Motor neuron (in vitro differentiated cells): ENCODE results near the gene CRTAP. TPM values are rescaled to one million over a fixed set of nuclear protein-coding genes. Genes with fewer than 3 reads are reported as not detected.

Experiments
- ATAC-seq, 8 experiments: fragments of 200-7000 bp; cut with Tn5 transposase; replicated peaks in 6 of 8; 2 replicates each; pipeline ENCODE4 v1.8.0; 2021; ENCODE audit warnings: mild to moderate bottlenecking in 8 of 8, moderate library complexity in 8 of 8
- H3K27ac ChIP-seq, 2 donors: fragments of 250-450 bp; sonication (Bioruptor Pico); 2 replicates each; pipeline ENCODE4 v1.9.0; 2021; ENCODE audit warnings: antibody characterized with exemption in 2 of 2, mild to moderate bottlenecking in 2 of 2, moderate library complexity in 1 of 2
- H3K4me1 ChIP-seq, 2 donors: fragments of 250-450 bp; sonication (Bioruptor Pico); replicated peaks in 1 of 2; 2 replicates each; pipeline ENCODE4 v1.6.1; 2021; ENCODE audit warnings: antibody characterized with exemption in 2 of 2, mild to moderate bottlenecking in 2 of 2, moderate library complexity in 1 of 2
- H3K4me3 ChIP-seq, 5 donors: fragments of 250-450 bp; sonication (Bioruptor Pico); 2 replicates each; pipeline ENCODE4 v1.9.0; 2021; ENCODE audit warnings: antibody characterized with exemption in 5 of 5, mild to moderate bottlenecking in 5 of 5, moderate library complexity in 4 of 5
- WGBS, 10 experiments: fragments of 450-650 bp; shearing (Covaris generic); methylation state at CpG; one replicate each; pipeline ENCODE4 v1.0.0; 2022; 5-methylcytosine and 5-hydroxymethylcytosine counted together
- in situ Hi-C, 9 experiments: fragments of 400-800 bp; cut with MboI; loops; one replicate each; pipeline ENCODE4 v1.15.0; 2021; ENCODE audit warnings: low sequenced_read_pairs in 9 of 9, low pct_unique_long_range_greater_than_20kb in 2 of 9; ENCODE audit not compliant: unreplicated experiment in 9 of 9
- total RNA-seq, 8 experiments: library from RNA; unstranded; fragments of 300-600 nt; gene quantifications; 2 replicates each; pipeline versions ENCODE4 v1.2.3 to v1.2.4, GENCODE V29; 2022

Gene CRTAP
- total RNA-seq, 8 experiments from 2014 or later: 14.2 to 197 (median 36.2) TPM

GRCh38 chr3:33088691-33089090 is 25.1 kb upstream of the CRTAP start:
- in situ Hi-C loops: no loop called here
- Histone ChIP-seq H3K27ac (no peak overlapping the region), H3K4me1 (peaks cover 0 to 6% of the 10 kb centered on the region in 2 donors), H3K4me3 (no peak overlapping the region)
- no peak for ATAC-seq

- WGBS, 10 experiments: 90 to 100% (median 98%) methylated on average over 1 to 3 of the region's 3 CpGs
- in situ Hi-C loops: no loop called here
- Histone ChIP-seq H3K4me3 (no peak overlapping the region), H3K4me1 (peaks cover 0 to 6% of the 10 kb centered on the region in 2 donors), H3K27ac (no peak overlapping the region)
- no peak for ATAC-seq
These were observed 24.3 kb upstream of the CRTAP start for GRCh38 chr3:33089515-33089914.

DNA sequence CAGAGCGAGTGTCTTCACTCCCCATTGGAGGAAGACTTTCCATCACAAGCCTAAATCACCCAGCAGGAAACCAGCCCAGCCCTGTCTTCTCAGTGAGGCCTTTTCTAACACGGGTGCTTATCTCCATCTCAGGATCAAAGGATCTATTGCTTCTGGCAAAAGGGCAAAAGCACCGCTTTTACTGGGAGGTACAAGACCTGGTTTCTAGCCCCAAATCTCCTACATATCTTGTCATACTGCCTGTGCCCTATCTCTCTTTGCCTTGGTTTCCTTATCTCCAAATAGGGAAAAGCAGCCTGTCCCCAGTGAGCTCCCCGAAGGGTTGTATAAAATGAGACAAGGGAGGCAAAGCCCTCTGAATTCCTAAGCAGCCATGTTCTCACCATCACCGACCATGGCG is 22.1 kb upstream of the CRTAP start:
- Histone ChIP-seq H3K4me1 (peaks cover 0 to 7% of the 10 kb centered on the region in 2 donors), H3K27ac (no peak overlapping the region), H3K4me3 (no peak overlapping the region)
- in situ Hi-C loops: no loop called here
- 40 to 100% (median 92%) methylated on average over 1 to 4 of the region's 6 CpGs; no CpG with 5 or more reads in 1 of the 10 experiments for WGBS, 10 experiments
- ATAC-seq: no peak

GRCh38 chr3:33092496-33093254 is 21.1 kb upstream of the CRTAP start:
- in situ Hi-C loops: no loop called here
- WGBS, 10 experiments: 80 to 100% (median 95%) methylated on average over 1 to 4 of the region's 9 CpGs; no CpG with 5 or more reads in 3 of the 10 experiments

DNA sequence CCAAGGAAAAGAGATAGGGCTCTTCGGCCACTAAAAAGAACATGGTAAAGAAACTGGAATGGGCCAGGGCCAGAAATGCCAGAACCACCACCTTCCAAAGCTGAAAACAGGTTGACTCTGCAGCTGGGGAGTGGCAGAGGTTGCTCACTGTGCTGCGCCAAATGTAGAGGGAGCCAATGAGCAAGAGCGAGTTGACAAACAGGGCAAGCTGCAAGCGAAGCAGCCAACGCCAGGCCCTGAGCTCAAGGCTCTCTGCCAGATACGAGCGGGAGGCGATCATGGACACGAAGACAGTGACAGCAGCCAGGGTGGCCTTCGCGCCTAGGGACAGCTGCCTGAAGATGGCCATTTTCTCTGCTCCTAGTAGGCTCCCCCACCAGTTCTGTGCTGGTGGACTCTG is 20.0 kb upstream of the CRTAP start:
- WGBS, 10 experiments: 60 to 100% (median 99%) methylated on average over 1 to 6 of the region's 11 CpGs; no CpG with 5 or more reads in 2 of the 10 experiments
- no peak for ATAC-seq
- Histone ChIP-seq H3K4me3 (no peak overlapping the region), H3K4me1 (peaks cover 0 to 7% of the 10 kb centered on the region in 2 donors), H3K27ac (no peak overlapping the region)
- in situ Hi-C loops: no loop called here

More at GRCh38 chr3:33092496-33093254, 21.1 kb upstream of the CRTAP start:
- Histone ChIP-seq H3K27ac (no peak overlapping the region), H3K4me3 (no peak overlapping the region), H3K4me1 (peaks cover 0 to 7% of the 10 kb centered on the region in 2 donors)
- no peak for ATAC-seq

DNA sequence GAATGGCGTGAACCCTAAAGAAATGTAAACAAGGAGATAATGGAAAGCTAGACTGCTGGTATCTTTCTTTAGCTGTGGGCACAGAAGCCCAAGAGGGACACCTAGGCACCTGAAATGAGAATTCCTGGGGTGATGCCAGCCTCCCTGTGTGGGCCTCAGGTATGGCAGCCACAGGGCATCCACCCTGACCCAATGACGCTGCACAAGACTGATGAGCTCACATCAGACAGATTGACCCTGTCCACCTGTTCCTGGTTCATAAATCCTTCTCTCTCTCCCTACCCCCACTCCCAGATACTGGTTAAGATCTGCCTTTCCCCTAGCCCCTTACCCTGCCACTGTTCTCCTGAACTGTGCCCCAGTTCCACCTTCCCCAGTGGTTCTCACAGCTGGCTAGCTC is 18.4 kb upstream of the CRTAP start:
- no peak for ATAC-seq
- 80 to 100% (median 100%) methylated on average over 1 of the region's 2 CpGs; no CpG with 5 or more reads in 3 of the 10 experiments for WGBS, 10 experiments
- Histone ChIP-seq H3K4me3 (peak overlapping the region; percentile 75 to 99 (median 92)), H3K4me1 (peaks cover 0 to 7% of the 10 kb centered on the region in 2 donors), H3K27ac (no peak overlapping the region)
- in situ Hi-C loops: no loop called here

- in situ Hi-C loops: no loop called here
- WGBS, 10 experiments: 0 to 20% (median 5%) methylated on average over 1 to 8 of the region's 51 CpGs; no CpG with 5 or more reads in 5 of the 10 experiments
- ATAC-seq: peak; percentile 43 to 70 (median 49)
- H3K4me1 ChIP-seq: peaks cover 0 to 7% of the 10 kb centered on the region in 2 donors
- peak overlapping the region; percentile 84 to 91 for H3K27ac ChIP-seq
- peak overlapping the region; percentile 75 to 99 (median 92) for H3K4me3 ChIP-seq
These were observed 17.5 kb upstream of the CRTAP start for GRCh38 chr3:33096093-33096868.

GRCh38 chr3:33099109-33099645 is 14.6 kb upstream of the CRTAP start:
- peaks cover 0 to 7% of the 10 kb centered on the region in 2 donors for H3K4me1 ChIP-seq
- 53 to 91% (median 84%) methylated on average over 1 to 3 of the region's 3 CpGs for WGBS, 10 experiments
- in situ Hi-C loops: no loop called here
- H3K4me3 ChIP-seq: no peak overlapping the region
- no peak overlapping the region for H3K27ac ChIP-seq
- no peak for ATAC-seq

DNA sequence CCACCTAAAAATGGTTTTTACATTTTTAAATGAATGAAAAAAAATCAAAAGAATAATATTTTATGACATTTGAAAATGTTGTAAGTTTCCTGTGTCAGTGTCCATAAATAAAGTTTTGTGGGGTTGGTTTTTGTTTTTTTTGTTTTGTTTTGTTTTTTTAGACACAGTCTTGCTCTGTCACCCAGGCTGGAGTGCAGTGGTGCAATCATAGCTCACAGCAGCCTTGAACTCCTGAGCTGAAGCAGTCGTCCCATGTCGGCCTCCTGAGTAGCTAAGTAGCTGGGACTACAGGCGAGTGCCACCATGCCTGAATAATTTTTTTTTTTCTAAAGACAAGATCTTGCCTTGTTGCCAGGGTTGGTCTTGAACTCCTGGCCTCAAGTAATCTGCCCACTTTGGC is 14.1 kb upstream of the CRTAP start:
- 59 to 89% (median 79%) methylated on average over 2 to 3 of the region's 3 CpGs; no CpG with 5 or more reads in 2 of the 10 experiments for WGBS, 10 experiments
- peaks cover 0 to 7% of the 10 kb centered on the region in 2 donors for H3K4me1 ChIP-seq
- no peak for ATAC-seq
- H3K27ac ChIP-seq: no peak overlapping the region
- in situ Hi-C loops: no loop called here
- no peak overlapping the region for H3K4me3 ChIP-seq

GRCh38 chr3:33100229-33100628 is 13.6 kb upstream of the CRTAP start:
- in situ Hi-C loops: no loop called here
- Histone ChIP-seq H3K27ac (no peak overlapping the region), H3K4me3 (no peak overlapping the region), H3K4me1 (peaks cover 0 to 7% of the 10 kb centered on the region in 2 donors)
- WGBS, 10 experiments: 0 to 100% (median 53%) methylated on average over 1 to 2 of the region's 2 CpGs; no CpG with 5 or more reads in 5 of the 10 experiments
- ATAC-seq: no peak

DNA sequence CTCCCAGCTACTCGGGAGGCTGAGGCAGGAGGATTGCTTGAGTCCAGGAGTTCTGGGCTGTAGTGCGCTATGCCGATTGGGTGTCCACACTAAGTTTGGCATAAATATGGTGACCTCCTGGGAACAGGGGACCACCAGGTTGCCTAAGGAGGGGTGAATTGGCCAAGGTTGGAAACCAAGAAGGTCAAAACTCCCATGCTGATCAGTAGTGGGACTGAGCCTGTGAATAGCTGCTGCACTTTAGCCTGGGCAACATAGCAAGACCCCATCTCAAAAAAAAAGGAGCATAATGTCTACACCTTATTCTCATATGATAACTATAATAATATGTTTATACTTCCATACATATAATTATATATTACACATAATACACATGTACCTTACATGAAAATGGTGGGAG is 10.8 kb upstream of the CRTAP start:
- H3K4me3 ChIP-seq: no peak overlapping the region
- H3K27ac ChIP-seq: no peak overlapping the region
- no peaks in the 10 kb centered on the region for H3K4me1 ChIP-seq
- WGBS, 10 experiments: 60 to 100% (median 89%) methylated on average over 1 to 3 of the region's 3 CpGs; no CpG with 5 or more reads in 2 of the 10 experiments
- ATAC-seq: no peak
- in situ Hi-C loops: no loop called here

DNA sequence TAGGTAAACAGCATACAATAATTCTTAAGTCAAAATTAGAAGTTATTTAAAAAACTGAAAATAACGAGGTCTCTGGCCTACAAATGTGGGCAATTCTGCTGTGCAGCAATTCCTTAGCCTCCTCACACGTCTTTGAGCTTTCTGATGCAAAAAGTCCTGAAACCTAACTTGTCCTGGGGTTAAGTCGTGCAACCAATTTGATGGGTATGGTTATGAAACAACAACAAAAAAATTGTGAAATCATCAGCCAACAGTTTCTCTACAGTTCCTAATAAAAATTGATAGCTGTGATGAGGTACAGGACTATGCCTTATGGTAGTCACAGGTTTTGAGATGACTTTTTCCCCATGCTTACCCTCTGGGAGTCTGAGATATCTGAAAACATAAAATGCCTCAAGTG is 10.3 kb upstream of the CRTAP start:
- no peak for ATAC-seq
- no peak overlapping the region for H3K27ac ChIP-seq
- H3K4me3 ChIP-seq: no peak overlapping the region
- in situ Hi-C loops: no loop called here
- WGBS, 10 experiments: 42 to 100% (median 83%) methylated on average over 1 to 3 of the region's 3 CpGs; no CpG with 5 or more reads in 3 of the 10 experiments
- no peaks in the 10 kb centered on the region for H3K4me1 ChIP-seq

GRCh38 chr3:33104803-33105202 is 9.0 kb upstream of the CRTAP start:
- Histone ChIP-seq H3K4me3 (no peak overlapping the region), H3K27ac (no peak overlapping the region), H3K4me1 (no peaks in the 10 kb centered on the region)
- in situ Hi-C loops: no loop called here
- WGBS, 10 experiments: 42 to 100% (median 95%) methylated on average over 1 to 3 of the region's 3 CpGs; no CpG with 5 or more reads in 4 of the 10 experiments
- no peak for ATAC-seq
